Transverse colon (tissue), 4 donors: ENCODE data around the gene SHLD1. TPM values are rescaled to one million over a fixed set of nuclear protein-coding genes. Genes with fewer than 3 reads are reported as not detected.
"Not testable (repeated sequence)": the region's sequence is repeated elsewhere in the genome, so short reads cannot be mapped to it uniquely, and the experiment has no call there.

Experiments used
- DNase-seq: peaks from one replicate; pipeline ENCODE4 v3.0.0-alpha.2; 2019
- H3K27ac ChIP-seq, 4 donors: fragments of 200-600 bp; sonication (generic); 2 replicates each; pipeline ENCODE4 v1.5.1; 2016 to 2018; ENCODE audit warnings: inconsistent platforms in 4 of 4
- H3K27me3 ChIP-seq: fragments of 200-600 bp; sonication (generic); 2 replicates; pipeline ENCODE4 v1.5.1; 2017; ENCODE audit warnings: inconsistent platforms
- H3K36me3 ChIP-seq, 4 donors: fragments of 200-600 bp; sonication (generic); 2 replicates each; pipeline ENCODE4 v1.5.1; 2017 to 2019; ENCODE audit warnings: inconsistent platforms in 4 of 4
- H3K4me1 ChIP-seq, 4 donors: fragments of 200-600 bp; sonication (generic); 2 replicates each; pipeline ENCODE4 v1.5.1; 2017 to 2020; ENCODE audit warnings: inconsistent platforms in 4 of 4
- H3K4me3 ChIP-seq, 4 donors: fragments of 200-600 bp; sonication (generic); 1 replicate in 1 of 4; 2 replicates in 3 of 4; pipeline versions ENCODE4 v1.5.1 to v1.6.1; 2017 to 2019; ENCODE audit warnings: inconsistent platforms in 4 of 4
- H3K9me3 ChIP-seq, 2 donors: fragments of 200-600 bp; sonication (generic); 2 replicates each; pipeline ENCODE4 v1.5.1; 2017 to 2019; ENCODE audit warnings: inconsistent platforms in 2 of 2
- CTCF ChIP-seq, 5 experiments: fragments of 200-600 bp in 3 of 5; fragments of 450-650 bp in 2 of 5; sonication (generic) in 3 of 5; IDR thresholded peaks; 1 replicate in 2 of 5; 2 replicates in 3 of 5; pipeline ENCODE4 v1.5.1; 2016 to 2017; ENCODE audit warnings: antibody characterized with exemption in 5 of 5, inconsistent platforms in 3 of 5, mild to moderate bottlenecking in 2 of 5, moderate library complexity in 1 of 5
- EP300 ChIP-seq: sonication (generic); formaldehyde crosslinking; IDR thresholded peaks from one replicate; pipeline ENCODE4 v1.6.1; 2017; ENCODE audit warnings: antibody characterized with exemption, low read depth
- POLR2A ChIP-seq: fragments of 450-650 bp; IDR thresholded peaks from one replicate; pipeline ENCODE4 v1.6.1; 2016; ENCODE audit warnings: antibody characterized with exemption, mild to moderate bottlenecking, moderate library complexity
- POLR2AphosphoS5 ChIP-seq, 3 donors: sonication (generic); formaldehyde crosslinking; IDR thresholded peaks; one replicate each; pipeline ENCODE4 v1.6.1; 2016; ENCODE audit warnings: antibody characterized with exemption in 3 of 3
- WGBS, 2 donors: methylation state at CpG; one replicate each; pipeline ENCODE4 v1.1.5; 2018; ENCODE audit warnings: low coverage in 1 of 2; 5-methylcytosine and 5-hydroxymethylcytosine counted together
- in situ Hi-C, 4 donors: fragments of 200-750 bp; cut with MboI; loops; one replicate each; pipeline versions ENCODE4 v1.15.0 to v1.15.1; 2017; ENCODE audit warnings: low sequenced_read_pairs in 3 of 4, low pct_ligation_motif_present in 1 of 4, low pct_unique_long_range_greater_than_20kb in 1 of 4
- intact Hi-C: fragments of 100-400 bp; cut with DNase I; formaldehyde crosslinking; loops from one replicate; pipeline ENCODE4 v1.15.1; 2023; ENCODE audit warnings: low total_unique reads
- total RNA-seq, 4 donors: library from RNA; depleted of rRNA; stranded (reverse); fragments of >200 nt; gene quantifications; one replicate each; pipeline ENCODE4 v1.1.0, GENCODE V29; 2016

The SHLD1 gene
- total RNA-seq, 4 donors from 2014 or later: 3.0 to 43.8 (median 6.8) TPM; not detected in 1

GRCh38 chr20:5748246-5748645 is 2.0 kb upstream of the SHLD1 start:
- in situ Hi-C loops (no loop called here), intact Hi-C loops (no loop called here)
- TF ChIP-seq EP300 (no peak), POLR2A (no peak), POLR2AphosphoS5 (IDR thresholded peaks at IDR 0.05) (no peak), CTCF (IDR thresholded peaks at IDR 0.05) (no peak)
- Histone ChIP-seq H3K27ac (peak overlapping the region in 1 of 4 donors; percentile 40), H3K4me1 (peaks cover 0 to 26% (median 5%) of the 10 kb centered on the region in 4 donors), H3K27me3 (no peaks in the 10 kb centered on the region), H3K36me3 (no peaks in the 10 kb centered on the region), H3K4me3 (no peak overlapping the region), H3K9me3 (no peaks in the 10 kb centered on the region)
- DNase-seq: peak; percentile 35
- 42 to 56% methylated on average over 6 of the region's 6 CpGs for WGBS, 2 donors

GRCh38 chr20:5749512-5749951 is 669 bp upstream of the SHLD1 start:
- 96% methylated on average over 12 of the region's 12 CpGs; no CpG with 5 or more reads in 1 of the 2 donors for WGBS, 2 donors
- H3K36me3 ChIP-seq, in situ Hi-C loops: not testable (repeated sequence)

GRCh38 chr20:5751856-5752255 is 1.7 kb downstream of the SHLD1 start:
- intact Hi-C loops: no loop called here
- DNase-seq: no peak
- no peaks in the 10 kb centered on the region for H3K27me3 ChIP-seq
- WGBS, 2 donors: 72 to 85% methylated on average over 3 to 4 of the region's 4 CpGs
- peaks cover 0 to 26% (median 5%) of the 10 kb centered on the region in 4 donors for H3K4me1 ChIP-seq
- no peaks in the 10 kb centered on the region for H3K9me3 ChIP-seq
- no peaks in the 10 kb centered on the region for H3K36me3 ChIP-seq
- TF ChIP-seq POLR2A (no peak), CTCF (IDR thresholded peaks at IDR 0.05) (no peak), POLR2AphosphoS5 (IDR thresholded peaks at IDR 0.05) (no peak), EP300 (no peak)
- in situ Hi-C loops: no loop called here
- H3K4me3 ChIP-seq: no peak overlapping the region
- H3K27ac ChIP-seq: no peak overlapping the region

More at GRCh38 chr20:5749512-5749951, 669 bp upstream of the SHLD1 start:
- DNase-seq, H3K27ac ChIP-seq, intact Hi-C loops, H3K9me3 ChIP-seq, H3K4me3 ChIP-seq, H3K27me3 ChIP-seq: not testable (repeated sequence)
- peaks cover 0 to 26% (median 5%) of the 10 kb centered on the region in 4 donors for H3K4me1 ChIP-seq

GRCh38 chr20:5753814-5754213 is 3.6 kb downstream of the SHLD1 start:
- intact Hi-C loops (no loop called here), in situ Hi-C loops (no loop called here)
- TF ChIP-seq CTCF (IDR thresholded peaks at IDR 0.05) (no peak), POLR2AphosphoS5 (IDR thresholded peaks at IDR 0.05) (no peak), POLR2A (no peak), EP300 (no peak)
- 89 to 98% methylated on average over 6 to 7 of the region's 7 CpGs for WGBS, 2 donors
- Histone ChIP-seq H3K27ac (no peak overlapping the region), H3K27me3 (no peaks in the 10 kb centered on the region), H3K4me1 (peaks cover 0 to 18% (median 5%) of the 10 kb centered on the region in 4 donors), H3K4me3 (no peak overlapping the region), H3K36me3 (no peaks in the 10 kb centered on the region), H3K9me3 (no peaks in the 10 kb centered on the region)
- no peak for DNase-seq

- no peaks in the 10 kb centered on the region for H3K36me3 ChIP-seq
- in situ Hi-C loops (no loop called here), intact Hi-C loops (no loop called here)
- no peak overlapping the region for H3K27ac ChIP-seq
- 95% methylated on average over 3 of the region's 3 CpGs; no CpG with 5 or more reads in 1 of the 2 donors for WGBS, 2 donors
- H3K4me1 ChIP-seq: no peaks in the 10 kb centered on the region
- no peaks in the 10 kb centered on the region for H3K9me3 ChIP-seq
- no peak for TF ChIP-seq CTCF (IDR thresholded peaks at IDR 0.05)
- TF ChIP-seq POLR2A: no peak
- TF ChIP-seq EP300: no peak
- TF ChIP-seq POLR2AphosphoS5 (IDR thresholded peaks at IDR 0.05): no peak
- H3K4me3 ChIP-seq: no peak overlapping the region
- no peaks in the 10 kb centered on the region for H3K27me3 ChIP-seq
- no peak for DNase-seq
Observed at GRCh38 chr20:5757949-5758348, 7.7 kb downstream of the SHLD1 start.
